ENCODE measurements around the gene NRG2.

DNA sequence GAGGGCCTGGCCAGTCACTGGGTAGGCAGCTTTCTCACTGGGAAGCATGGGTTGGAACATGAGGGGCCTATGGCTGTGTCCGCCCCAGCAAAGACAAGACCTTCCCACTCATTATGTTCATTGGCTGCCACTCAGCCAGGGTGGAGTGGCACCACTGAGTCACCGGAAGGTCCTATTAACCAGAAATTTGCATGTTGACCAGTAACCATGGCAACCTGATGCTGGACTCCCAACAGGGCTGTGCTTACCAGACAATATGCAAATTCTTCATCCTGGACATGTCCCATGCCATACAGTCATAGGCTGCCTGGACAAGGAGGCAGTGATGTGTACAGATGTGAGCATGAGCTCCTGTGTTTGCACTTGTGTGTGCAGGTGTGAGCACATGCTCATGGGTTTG lies 180.8 kb downstream of the NRG2 start:
- TF ChIP-seq EP300 (IDR thresholded peaks at IDR 0.05; ENCODE audit: borderline replicate concordance in 1 of 2, low read depth in 1 of 2, low read length in 1 of 2): no peak
- no peak for TF ChIP-seq EZH2phosphoT487 (IDR thresholded peaks at IDR 0.05; ENCODE audit: borderline replicate concordance, low read depth)
- no peak for TF ChIP-seq FOXM1 (IDR thresholded peaks at IDR 0.05; ENCODE audit: low read depth)
- TF ChIP-seq CTCF (IDR thresholded peaks at IDR 0.05): no peak
- no peak for TF ChIP-seq GATA2 (CRISPR knock-in tag; IDR thresholded peaks at IDR 0.05)
